OCI-LY1 (cell line): ENCODE data around the gene CREB3L2.

Experiments used
- CTCF ChIP-seq: fragments of 200-600 bp; sonication (generic), shearing (Covaris generic); IDR thresholded peaks from 2 replicates; pipeline ENCODE4 v1.5.1; 2017; ENCODE audit warnings: mild to moderate bottlenecking, antibody characterized with exemption, low read length, moderate library complexity, mixed read lengths
- EZH2 ChIP-seq: fragments of 200-600 bp; sonication (generic), shearing (Covaris generic); IDR thresholded peaks from 2 replicates; pipeline ENCODE4 v1.8.0; 2017; ENCODE audit warnings: borderline replicate concordance, mixed run types, mild to moderate bottlenecking, antibody characterized with exemption, low read length, moderate library complexity, mixed read lengths

GRCh38 chr7:137847568-137848050 lies 154.3 kb downstream of the CREB3L2 start:
- TF ChIP-seq CTCF = no peak
- no peak for TF ChIP-seq EZH2
